NCI-H187 treated with DMSO at 0.1 percent for 48 hours (cell line): ENCODE results near the gene AOAH.

ENCODE experiments used
- DNase-seq: peaks from one replicate; lab custom pipeline; 2025; lab: John Stamatoyannopoulos, UW

Gene AOAH

GRCh38 chr7:36690514-36691187, 33.6 kb downstream of the AOAH start:
- no peak for DNase-seq

DNA sequence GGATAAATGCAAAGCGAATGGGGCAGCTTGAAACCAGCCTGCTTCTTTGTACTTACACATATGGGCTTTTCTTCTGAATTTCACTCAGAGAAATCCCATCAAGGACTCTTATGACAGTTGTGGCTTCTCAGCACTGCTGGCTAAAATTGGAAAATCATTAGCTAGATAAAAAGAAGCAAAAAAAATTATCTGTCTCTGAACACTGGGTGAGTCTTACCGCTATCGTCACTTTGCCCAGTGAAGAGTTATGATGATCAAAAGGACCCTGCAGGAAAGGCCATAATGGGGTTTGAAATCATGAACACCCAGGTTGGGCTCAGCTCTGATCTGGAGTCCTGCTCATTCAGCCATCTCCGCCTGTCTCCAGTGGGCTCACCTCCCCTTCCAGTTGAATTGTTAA, 34.3 kb downstream of the AOAH start:
- no peak for DNase-seq

- DNase-seq, result no peak
These were observed 37.8 kb downstream of the AOAH start for GRCh38 chr7:36686499-36686898.

GRCh38 chr7:36684954-36685353, 39.3 kb downstream of the AOAH start:
- DNase-seq, result no peak

DNA sequence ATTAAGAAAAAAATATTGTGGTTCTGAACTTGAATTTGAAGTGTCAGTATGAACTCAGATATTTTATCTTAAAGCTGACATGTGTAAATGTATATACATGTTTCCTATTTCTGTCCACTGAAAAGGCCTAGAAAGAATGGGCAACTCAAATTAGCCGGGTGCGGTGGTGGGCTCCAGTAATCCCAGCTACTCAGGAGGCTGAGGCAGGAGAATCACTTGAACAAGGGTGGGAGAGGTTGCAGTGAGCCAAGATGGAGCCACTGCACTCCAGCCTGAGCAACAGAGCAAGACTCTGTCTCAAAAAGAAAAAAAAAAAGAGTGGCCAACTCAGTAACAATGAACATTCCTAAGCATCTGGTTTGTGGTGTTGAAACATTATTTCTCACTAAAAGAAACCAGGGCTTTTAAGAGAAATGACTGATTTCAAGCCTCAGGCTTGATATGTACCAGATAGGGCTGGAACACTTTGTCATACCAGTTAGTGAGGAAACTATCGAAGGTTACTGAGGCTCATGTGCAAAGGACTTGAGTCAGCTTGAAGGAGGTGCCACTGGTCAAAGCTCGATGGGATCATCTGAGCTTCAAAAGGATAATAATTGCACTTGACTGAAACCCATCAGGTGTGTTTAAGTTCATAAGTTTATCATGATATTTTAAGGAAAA, 40.5 kb downstream of the AOAH start:
- no peak for DNase-seq

- DNase-seq, result no peak
These were observed 41.2 kb downstream of the AOAH start for GRCh38 chr7:36683111-36683510.

DNA sequence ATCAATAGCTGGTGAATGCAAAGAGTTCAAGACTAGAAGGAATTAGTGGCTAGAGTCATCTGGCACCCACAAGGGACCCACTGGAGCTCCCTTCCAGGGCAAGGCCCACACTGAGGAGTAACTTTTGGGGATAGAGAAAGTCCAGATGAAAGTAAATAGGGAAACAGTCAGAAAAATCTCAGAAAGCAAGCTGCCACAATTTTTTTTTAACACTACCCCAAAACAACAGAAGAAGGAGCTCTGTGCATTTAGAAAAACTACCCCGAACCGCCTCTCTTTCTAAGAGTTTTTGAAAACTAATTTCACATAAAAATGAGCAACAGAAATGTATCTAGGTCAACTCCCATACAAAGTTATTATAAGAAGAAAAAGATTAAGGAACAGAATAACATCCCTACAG, 42.2 kb downstream of the AOAH start:
- no peak for DNase-seq

GRCh38 chr7:36677769-36678437, 46.4 kb downstream of the AOAH start:
- no peak for DNase-seq

- DNase-seq, result no peak
These were observed 50.6 kb downstream of the AOAH start for GRCh38 chr7:36673703-36674102.

DNA sequence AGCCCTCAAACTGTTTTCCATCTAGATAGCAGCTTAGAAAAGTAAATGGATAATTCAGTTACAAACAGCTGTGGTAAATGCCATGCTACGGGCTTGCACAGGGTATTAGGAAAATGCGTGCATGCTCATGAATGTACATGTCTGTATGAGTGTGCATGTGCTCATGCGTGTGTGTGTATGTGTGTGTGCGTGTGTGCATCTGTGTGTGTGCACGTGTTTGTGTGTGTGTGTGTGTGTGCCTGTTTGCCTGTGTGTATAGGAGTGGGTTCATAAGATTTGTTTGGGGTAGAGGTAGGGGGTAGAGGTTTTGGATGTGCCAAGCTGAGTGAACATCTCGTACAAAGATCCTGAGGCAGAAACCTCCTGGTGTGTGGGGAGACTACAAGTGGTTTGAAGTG, 52.9 kb downstream of the AOAH start:
- DNase-seq, result no peak

DNA sequence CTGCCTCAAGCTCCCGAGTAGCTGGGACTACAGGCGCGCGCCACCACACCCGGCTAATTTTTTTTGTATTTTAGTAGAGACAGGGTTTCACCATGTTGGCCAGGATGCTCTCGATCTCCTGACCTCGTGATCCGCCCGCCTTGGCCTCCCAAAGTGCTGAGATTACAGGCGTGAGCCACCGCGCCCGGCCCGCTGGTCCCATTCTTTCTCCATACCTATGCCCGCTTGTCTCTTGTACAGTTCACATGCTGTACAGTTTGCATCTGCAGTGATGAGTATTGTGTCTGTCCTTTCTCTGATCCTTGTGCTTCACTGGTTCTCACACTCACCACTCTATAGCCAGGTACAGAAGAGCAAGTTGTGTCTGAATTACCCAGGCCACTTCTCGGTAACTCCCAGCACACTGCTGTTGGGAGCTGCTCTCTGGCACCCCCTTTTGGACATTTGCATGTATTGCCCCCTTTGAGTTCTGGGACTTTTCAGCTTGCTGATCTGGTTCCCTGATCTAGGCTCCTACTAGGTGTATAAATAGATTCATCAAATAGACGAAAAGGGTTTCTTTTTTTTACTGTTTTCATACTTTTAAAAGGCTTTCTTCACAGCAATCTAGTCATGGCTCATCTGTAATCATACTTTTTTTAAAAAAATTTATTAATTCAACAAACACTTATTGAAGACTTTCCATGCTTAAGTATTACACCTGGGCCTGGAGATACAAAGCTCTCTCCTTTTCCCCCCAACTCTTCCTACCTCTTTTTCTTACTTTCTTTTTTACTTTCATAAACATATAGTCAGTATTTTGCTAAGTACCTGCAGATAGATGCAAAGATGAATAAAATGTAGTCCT, 53.5 kb downstream of the AOAH start:
- DNase-seq, result peak; percentile 28

DNA sequence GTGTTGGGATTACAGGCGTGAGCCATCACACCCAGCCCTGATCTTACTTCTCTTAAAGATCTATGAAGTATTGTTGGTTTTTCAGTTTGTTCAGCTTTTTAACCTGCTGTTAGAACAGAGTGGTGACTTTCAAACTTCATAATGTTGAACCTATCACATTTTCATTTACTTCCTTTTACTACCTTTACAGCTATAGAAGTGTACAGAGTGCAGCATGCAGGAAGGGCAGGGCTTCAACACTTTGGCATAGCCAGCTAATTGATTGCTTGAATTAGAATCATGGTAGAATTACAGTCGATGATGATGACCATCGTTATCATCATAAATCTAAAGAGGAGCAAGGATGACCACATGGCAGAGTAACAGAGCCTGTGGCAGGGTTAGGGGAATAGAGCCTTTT, 55.5 kb downstream of the AOAH start:
- DNase-seq, result no peak

DNA sequence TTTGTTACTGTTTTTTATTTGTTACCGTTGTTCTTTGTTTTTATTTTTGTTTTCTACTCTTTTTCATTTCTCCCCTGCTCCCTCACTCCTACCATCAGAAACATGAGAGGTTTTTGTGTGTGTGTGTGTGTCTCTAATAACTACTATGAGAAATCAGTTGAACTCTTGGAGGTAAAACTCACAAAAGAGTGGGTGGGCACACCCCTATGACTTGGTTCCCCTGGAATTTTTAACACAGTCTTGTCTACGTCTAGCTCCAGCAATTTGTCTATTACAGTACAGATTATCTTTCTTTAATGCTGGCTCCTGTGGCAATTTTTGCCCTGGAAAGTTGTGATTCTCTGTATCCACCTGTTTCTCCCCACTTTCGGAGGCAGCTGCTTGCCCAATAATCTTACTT, 56.2 kb downstream of the AOAH start:
- DNase-seq, result no peak

GRCh38 chr7:36667007-36667745, 57.1 kb downstream of the AOAH start:
- no peak for DNase-seq

GRCh38 chr7:36663481-36663880, 60.8 kb downstream of the AOAH start:
- DNase-seq, result no peak

GRCh38 chr7:36661135-36661840, 63.0 kb downstream of the AOAH start:
- DNase-seq, result no peak

GRCh38 chr7:36659638-36660341, 64.5 kb downstream of the AOAH start:
- DNase-seq, result no peak

GRCh38 chr7:36659172-36659516, 65.2 kb downstream of the AOAH start:
- DNase-seq, result no peak

DNA sequence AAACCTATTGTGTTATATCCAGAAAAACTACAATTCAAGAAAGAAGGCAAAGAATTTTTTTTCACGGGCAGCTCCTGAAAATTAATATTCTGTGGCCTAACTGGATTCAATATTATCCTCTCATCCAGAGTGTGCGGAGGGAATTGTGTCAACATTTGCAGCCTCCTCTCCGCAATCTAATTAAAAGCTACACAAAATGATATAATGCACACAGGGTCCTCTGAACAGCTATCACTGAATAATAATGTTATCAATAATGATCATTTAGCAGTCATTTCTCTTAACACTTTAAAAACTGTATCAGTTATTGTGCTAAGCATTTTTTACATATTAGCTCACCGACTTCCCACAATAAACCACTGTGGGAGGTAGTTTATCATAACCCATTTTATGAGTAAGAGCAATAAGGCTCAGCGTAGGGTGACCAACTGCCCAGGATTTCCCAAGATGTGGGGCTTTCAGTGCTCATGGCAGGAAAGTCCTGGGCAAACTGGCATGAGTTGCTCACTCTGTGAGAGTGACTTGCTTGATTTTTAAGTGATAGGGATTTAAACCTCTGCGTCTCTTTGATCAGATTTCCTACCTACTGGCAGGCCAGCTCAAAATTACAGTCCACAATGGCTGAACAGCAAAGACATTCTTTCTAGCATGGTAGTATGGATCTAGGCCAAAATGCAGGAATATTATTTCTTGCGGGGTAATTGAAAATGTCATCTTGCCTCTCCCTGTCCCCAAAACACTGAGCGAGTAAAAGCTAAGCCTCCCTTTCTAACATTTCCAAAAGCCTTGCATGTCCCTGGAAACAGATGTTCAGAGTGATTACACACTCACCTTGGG, 65.7 kb downstream of the AOAH start:
- DNase-seq, result no peak
